SJSA1 (cell line): ENCODE results near the gene NDFIP1. TPM values are rescaled to one million over a fixed set of nuclear protein-coding genes. Genes with fewer than 3 reads are reported as not detected.

Experiments
- total RNA-seq: library from RNA; depleted of rRNA; stranded (reverse); fragments of >200 nt; shearing (Covaris generic); gene quantifications from 2 replicates; pipeline ENCODE4 v1.2.3, GENCODE V29; 2014; rRNA removed

NDFIP1 gene
- total RNA-seq, 1 experiment from 2014 or later, result 76.1 TPM

Other genes starting within 250 kb of the NDFIP1 start
- gene PCDH1, start 230.4 kb upstream of the NDFIP1 start, total RNA-seq, result 0.53 TPM in 1 of 2 replicates, not detected in the other
- gene DELE1, start 184.9 kb upstream of the NDFIP1 start, total RNA-seq, result 72.3 and 104 TPM in 2 replicates
- not detected in 2 replicates for gene PCDH12, start 150.6 kb upstream of the NDFIP1 start, total RNA-seq
- 134 and 152 TPM in 2 replicates for gene RNF14, start 139.7 kb upstream of the NDFIP1 start, total RNA-seq
- gene GNPDA1, start 95.8 kb upstream of the NDFIP1 start, total RNA-seq, result 27.0 and 55.7 TPM in 2 replicates
- gene SPRY4, start 216.2 kb downstream of the NDFIP1 start, total RNA-seq, result 40.5 and 44.5 TPM in 2 replicates